GM12801 (cell line): Measurements from ENCODE around the gene ACSL4.

Experiments
- CTCF ChIP-seq: IDR thresholded peaks from one replicate; pipeline ENCODE4 v1.5.1; 2011; ENCODE audit warnings: control low read depth; ENCODE audit not compliant: insufficient read length; ENCODE audit errors: extremely low read depth

ACSL4 gene

GRCh38 chrX:109687903-109688302, 45.2 kb downstream of the ACSL4 start:
- TF ChIP-seq CTCF: no peak

- TF ChIP-seq CTCF: no peak
Measured at GRCh38 chrX:109685656-109686078, 47.4 kb downstream of the ACSL4 start.

- TF ChIP-seq CTCF: no peak
Measured at GRCh38 chrX:109684136-109684535, 48.9 kb downstream of the ACSL4 start.

GRCh38 chrX:109681475-109682081, 51.5 kb downstream of the ACSL4 start:
- TF ChIP-seq CTCF: no peak

GRCh38 chrX:109679820-109680219, 53.2 kb downstream of the ACSL4 start:
- no peak for TF ChIP-seq CTCF

- no peak for TF ChIP-seq CTCF
Measured at GRCh38 chrX:109672239-109672638, 60.8 kb downstream of the ACSL4 start.

- no peak for TF ChIP-seq CTCF
Measured at GRCh38 chrX:109667986-109668385, 65.1 kb downstream of the ACSL4 start.
